Breast epithelium (tissue), 4 donors: ENCODE data around the gene SLC2A4RG. TPM values are rescaled to one million over a fixed set of nuclear protein-coding genes. Genes with fewer than 3 reads are reported as not detected.

ENCODE experiments used
- DNase-seq, 2 donors: peaks; one replicate each; pipeline ENCODE4 v3.0.0-alpha.2; 2019; ENCODE audit warnings: low spot score in 2 of 2
- H3K27ac ChIP-seq, 2 donors: fragments of 200-600 bp; sonication (generic) in 1 of 2; one replicate each; pipeline ENCODE4 v1.5.1; 2016 to 2019; ENCODE audit warnings: mild to moderate bottlenecking in 1 of 2
- H3K27me3 ChIP-seq, 2 donors: fragments of 200-600 bp; sonication (generic) in 1 of 2; one replicate each; pipeline versions ENCODE4 v1.5.1 to v1.6.0; 2017 to 2019; ENCODE audit warnings: control low read depth in 1 of 2, mild to moderate bottlenecking in 1 of 2
- H3K36me3 ChIP-seq: fragments of 200-600 bp; one replicate; pipeline ENCODE4 v1.5.1; 2019
- H3K4me1 ChIP-seq, 2 donors: fragments of 200-600 bp; sonication (generic); one replicate each; pipeline ENCODE4 v1.5.1; 2016 to 2019; ENCODE audit warnings: control low read depth in 1 of 2
- H3K4me3 ChIP-seq, 3 donors: fragments of 200-600 bp; sonication (generic); 1 replicate in 2 of 3; 2 replicates in 1 of 3; pipeline ENCODE4 v1.5.1; 2016 to 2019; ENCODE audit warnings: mild to moderate bottlenecking in 3 of 3, moderate library complexity in 2 of 3
- H3K9me3 ChIP-seq, 2 donors: fragments of 200-600 bp; sonication (generic) in 1 of 2; one replicate each; pipeline ENCODE4 v1.5.1; 2016 to 2019; ENCODE audit warnings: control low read depth in 1 of 2
- POLR2A ChIP-seq: fragments of 450-650 bp; IDR thresholded peaks from one replicate; pipeline ENCODE4 v1.6.1; 2016; ENCODE audit warnings: antibody characterized with exemption, mild to moderate bottlenecking, moderate library complexity
- POLR2AphosphoS5 ChIP-seq, 3 donors: sonication (generic); formaldehyde crosslinking; IDR thresholded peaks; one replicate each; pipeline ENCODE4 v1.6.1; 2017; ENCODE audit warnings: antibody characterized with exemption in 3 of 3
- intact Hi-C: fragments of 100-400 bp; cut with DNase I; formaldehyde crosslinking; loops from one replicate; pipeline ENCODE4 v1.15.1; 2023; ENCODE audit warnings: low total_unique reads
- total RNA-seq, 3 donors: library from RNA; depleted of rRNA; stranded (reverse); fragments of >200 nt; gene quantifications; one replicate each; pipeline ENCODE4 v1.1.0, GENCODE V29; 2016
- TF ChIP-seq, protein P1 (sequence below), 3 donors: fragments of 450-650 bp; IDR thresholded peaks; one replicate each; pipeline ENCODE4 v1.5.1; 2016 to 2017; ENCODE audit warnings: antibody characterized with exemption in 3 of 3, mild to moderate bottlenecking in 3 of 3, moderate library complexity in 3 of 3

SLC2A4RG gene
- total RNA-seq, 3 donors from 2014 or later = 22.9 to 58.9 (median 36.9) TPM

- TF ChIP-seq, protein P1, sequence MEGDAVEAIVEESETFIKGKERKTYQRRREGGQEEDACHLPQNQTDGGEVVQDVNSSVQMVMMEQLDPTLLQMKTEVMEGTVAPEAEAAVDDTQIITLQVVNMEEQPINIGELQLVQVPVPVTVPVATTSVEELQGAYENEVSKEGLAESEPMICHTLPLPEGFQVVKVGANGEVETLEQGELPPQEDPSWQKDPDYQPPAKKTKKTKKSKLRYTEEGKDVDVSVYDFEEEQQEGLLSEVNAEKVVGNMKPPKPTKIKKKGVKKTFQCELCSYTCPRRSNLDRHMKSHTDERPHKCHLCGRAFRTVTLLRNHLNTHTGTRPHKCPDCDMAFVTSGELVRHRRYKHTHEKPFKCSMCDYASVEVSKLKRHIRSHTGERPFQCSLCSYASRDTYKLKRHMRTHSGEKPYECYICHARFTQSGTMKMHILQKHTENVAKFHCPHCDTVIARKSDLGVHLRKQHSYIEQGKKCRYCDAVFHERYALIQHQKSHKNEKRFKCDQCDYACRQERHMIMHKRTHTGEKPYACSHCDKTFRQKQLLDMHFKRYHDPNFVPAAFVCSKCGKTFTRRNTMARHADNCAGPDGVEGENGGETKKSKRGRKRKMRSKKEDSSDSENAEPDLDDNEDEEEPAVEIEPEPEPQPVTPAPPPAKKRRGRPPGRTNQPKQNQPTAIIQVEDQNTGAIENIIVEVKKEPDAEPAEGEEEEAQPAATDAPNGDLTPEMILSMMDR (IDR thresholded peaks at IDR 0.05) = no peak
- TF ChIP-seq POLR2A (no peak), POLR2AphosphoS5 (IDR thresholded peaks at IDR 0.05) (no peak)
- DNase-seq = no peak
- no peaks in the 10 kb centered on the region for H3K9me3 ChIP-seq
Measured at GRCh38 chr20:63751471-63752271, 12.1 kb downstream of the SLC2A4RG start.

DNA sequence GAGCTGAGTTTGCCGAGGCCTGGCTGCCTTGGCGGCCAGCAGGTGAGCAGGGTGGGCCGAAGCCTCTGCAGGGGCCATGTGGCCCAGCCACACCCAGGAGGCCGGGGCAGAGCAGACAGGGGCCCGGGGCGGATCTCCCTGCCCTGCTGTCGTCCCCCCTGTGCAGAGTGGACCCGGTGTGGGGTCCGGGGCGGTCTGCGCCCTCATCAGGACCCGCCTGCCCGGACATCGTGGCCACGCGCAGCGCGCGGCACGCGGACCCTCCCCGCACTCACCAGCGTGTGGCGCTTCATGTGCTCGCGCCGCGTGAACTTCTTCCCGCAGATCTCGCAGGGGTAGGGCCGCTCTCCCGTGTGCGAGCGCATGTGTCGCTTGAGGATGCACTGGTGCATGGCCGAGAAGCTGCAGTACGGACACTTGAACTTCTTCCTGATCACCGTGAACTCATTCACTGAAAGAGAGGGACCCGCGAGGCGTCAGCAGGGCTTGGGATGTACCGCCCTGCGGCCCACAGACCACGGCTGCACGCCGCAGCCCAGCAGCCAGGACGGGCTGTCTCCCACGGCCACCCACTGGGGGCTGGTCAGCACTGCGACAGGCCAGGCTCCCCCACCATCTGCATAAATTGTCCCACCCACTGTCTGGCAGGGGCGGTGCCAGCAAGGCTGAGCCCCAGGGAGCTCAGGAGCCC is 13.0 kb downstream of the SLC2A4RG start:
- H3K4me3 ChIP-seq = no peak overlapping the region
- intact Hi-C loops = loop anchor here (5.0 kb wide), 1 partner anchor 1085 kb away; no protein-coding TSS in a partner anchor
- H3K36me3 ChIP-seq = no peaks in the 10 kb centered on the region
- TF ChIP-seq POLR2AphosphoS5 (IDR thresholded peaks at IDR 0.05) (no peak), POLR2A (no peak)
- TF ChIP-seq, protein P1 (IDR thresholded peaks at IDR 0.05) = no peak
- no peaks in the 10 kb centered on the region for H3K27me3 ChIP-seq
- H3K4me1 ChIP-seq = no peaks in the 10 kb centered on the region
- no peak overlapping the region for H3K27ac ChIP-seq
- no peaks in the 10 kb centered on the region for H3K9me3 ChIP-seq
- DNase-seq = no peak

More at GRCh38 chr20:63751471-63752271, 12.1 kb downstream of the SLC2A4RG start:
- Histone ChIP-seq H3K4me1 (no peaks in the 10 kb centered on the region), H3K27me3 (no peaks in the 10 kb centered on the region), H3K27ac (no peak overlapping the region), H3K36me3 (no peaks in the 10 kb centered on the region), H3K4me3 (no peak overlapping the region)
- intact Hi-C loops = loop anchor here (5.0 kb wide), 1 partner anchor 1084 kb away; no protein-coding TSS in a partner anchor

- H3K27ac ChIP-seq = no peak overlapping the region
- H3K4me3 ChIP-seq = no peak overlapping the region
- no peak for DNase-seq
- intact Hi-C loops = loop anchor here (5.0 kb wide), 1 partner anchor 1086 kb away; no protein-coding TSS in a partner anchor
- no peaks in the 10 kb centered on the region for H3K9me3 ChIP-seq
- H3K27me3 ChIP-seq = no peaks in the 10 kb centered on the region
- H3K4me1 ChIP-seq = no peaks in the 10 kb centered on the region
- no peaks in the 10 kb centered on the region for H3K36me3 ChIP-seq
- TF ChIP-seq, protein P1 (IDR thresholded peaks at IDR 0.05) = no peak
- TF ChIP-seq POLR2A = no peak
- TF ChIP-seq POLR2AphosphoS5 (IDR thresholded peaks at IDR 0.05) = no peak
Measured at GRCh38 chr20:63753381-63753780, 13.8 kb downstream of the SLC2A4RG start.

DNA sequence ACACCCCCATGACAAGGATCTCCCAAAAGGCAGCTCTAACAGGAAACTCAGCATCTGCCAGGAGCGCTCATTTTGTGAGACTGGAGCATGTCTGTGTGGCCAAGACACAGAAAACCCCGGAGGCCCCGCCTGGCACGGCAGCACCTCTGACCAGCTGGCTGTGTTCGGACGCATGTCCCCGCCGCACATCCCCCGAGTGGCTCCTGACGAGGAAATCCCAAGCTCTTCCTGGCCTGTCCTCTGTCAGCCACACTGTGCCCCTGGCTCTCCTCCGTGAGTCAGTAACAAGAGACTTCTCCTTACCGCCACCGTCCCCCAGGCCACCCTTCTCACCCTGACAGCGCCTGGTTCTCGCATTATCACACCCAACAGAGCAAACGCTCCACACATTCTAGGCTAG is 14.4 kb downstream of the SLC2A4RG start:
- TF ChIP-seq, protein P1 (IDR thresholded peaks at IDR 0.05) = no peak
- TF ChIP-seq POLR2A (no peak), POLR2AphosphoS5 (IDR thresholded peaks at IDR 0.05) (no peak)
- Histone ChIP-seq H3K4me1 (no peaks in the 10 kb centered on the region), H3K36me3 (no peaks in the 10 kb centered on the region), H3K27me3 (no peaks in the 10 kb centered on the region), H3K27ac (no peak overlapping the region), H3K9me3 (no peaks in the 10 kb centered on the region), H3K4me3 (no peak overlapping the region)
- intact Hi-C loops = loop anchor here (5.0 kb wide), 1 partner anchor 1087 kb away; no protein-coding TSS in a partner anchor
- DNase-seq = no peak
